HG03342 (cell line): Measurements from ENCODE around the gene CLPSL2.

Experiments used
- ATAC-seq: cut with Tn5 transposase; IDR thresholded peaks from one replicate; pipeline ENCODE4 v1.9.1; 2021; ENCODE audit warnings: mild to moderate bottlenecking, moderate library complexity; ENCODE audit not compliant: unreplicated experiment

Gene CLPSL2

DNA sequence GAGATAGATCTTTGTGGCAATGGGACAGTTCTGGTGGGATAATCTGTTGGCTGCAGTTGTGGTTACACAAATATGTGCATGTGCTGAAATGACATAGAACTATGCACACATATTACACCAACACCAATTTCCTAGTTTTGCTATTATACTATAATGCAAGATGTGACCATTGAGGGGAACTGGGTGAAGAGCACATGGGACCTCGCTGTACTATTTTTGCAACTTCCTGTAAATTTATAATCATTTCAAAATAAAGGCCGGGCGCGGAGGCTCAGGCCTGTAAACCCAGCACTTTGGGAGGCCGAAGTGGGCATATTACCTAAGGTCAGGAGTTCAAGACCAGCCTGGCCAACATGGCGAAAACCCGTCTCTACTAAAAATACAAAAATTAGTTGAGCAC lies 30.9 kb upstream of the CLPSL2 start:
- ATAC-seq = no peak

DNA sequence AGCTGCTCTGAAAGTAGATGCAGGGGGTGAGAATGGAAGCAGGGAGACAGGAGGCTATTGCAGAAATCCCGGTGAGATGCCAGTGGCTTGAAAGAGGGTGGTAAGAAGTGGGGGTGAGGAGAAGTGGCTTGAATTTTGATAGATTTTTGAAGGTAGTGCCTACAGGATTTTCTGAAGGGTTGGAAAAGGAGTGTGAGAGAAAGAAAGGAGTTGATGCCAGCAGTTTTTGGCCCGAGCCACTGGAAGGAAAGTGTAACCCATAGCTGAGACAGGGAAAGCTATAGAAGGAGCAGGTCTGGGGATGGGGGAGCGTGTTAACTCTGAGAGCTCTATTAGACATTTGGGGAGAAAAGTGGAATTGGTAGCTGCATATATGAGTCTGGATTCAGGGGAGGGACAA lies 29.9 kb upstream of the CLPSL2 start:
- ATAC-seq = no peak

DNA sequence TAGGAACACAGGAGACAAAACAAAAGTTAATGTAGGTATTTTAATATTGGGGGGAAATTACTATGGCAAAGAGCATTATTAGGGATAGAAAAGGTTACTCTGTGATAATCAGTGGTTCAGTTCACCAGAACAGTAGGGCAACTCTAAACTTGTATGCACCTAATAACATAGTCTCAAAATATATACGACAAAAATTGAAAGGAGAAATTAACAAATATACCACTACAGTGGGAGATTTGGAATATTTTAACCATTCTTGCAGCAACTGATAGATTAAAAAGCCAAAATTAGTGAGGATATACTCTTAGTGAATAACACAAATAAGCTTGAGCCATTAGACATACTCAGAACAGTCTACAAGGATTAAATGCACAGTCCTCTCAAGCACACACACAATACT lies 28.5 kb upstream of the CLPSL2 start:
- ATAC-seq = no peak

DNA sequence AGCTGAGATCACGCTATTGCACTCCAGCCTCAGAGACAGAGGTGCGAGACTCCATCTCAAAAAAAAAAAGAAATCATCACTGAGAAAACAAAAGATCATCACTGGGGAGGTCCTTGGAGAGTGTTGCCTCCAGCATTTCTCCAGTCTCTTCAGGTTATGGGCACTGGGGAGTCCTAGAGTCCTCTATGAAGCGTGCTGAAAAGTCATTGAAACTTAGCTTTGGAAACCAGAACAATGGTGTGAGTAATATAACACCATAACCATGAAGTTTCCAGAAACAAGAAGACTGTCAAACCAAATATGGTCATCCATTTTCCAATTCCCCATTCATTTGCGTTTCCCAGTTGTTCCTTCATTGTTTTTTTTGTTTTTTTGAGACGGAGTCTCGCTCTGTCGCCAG lies 25.8 kb upstream of the CLPSL2 start:
- no peak for ATAC-seq

DNA sequence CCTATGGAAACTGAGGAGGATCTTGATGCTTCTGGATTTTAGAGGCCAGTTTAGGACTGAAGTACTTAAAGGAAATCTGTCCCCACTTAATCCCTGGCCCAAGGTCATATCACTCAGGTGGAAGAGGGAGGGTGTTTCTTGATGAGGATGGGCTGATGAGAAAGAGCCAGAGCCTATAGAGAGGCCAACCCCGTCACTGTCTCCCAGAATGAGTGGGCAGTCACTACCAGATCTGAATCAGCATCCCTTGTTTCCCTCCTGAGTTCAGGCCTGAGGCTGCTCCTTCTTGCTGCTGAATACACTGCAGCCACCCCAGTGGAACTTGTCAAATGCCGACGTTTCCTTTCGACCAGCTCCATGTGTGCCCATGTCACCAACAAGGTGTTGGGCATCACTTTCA lies 24.8 kb upstream of the CLPSL2 start:
- no peak for ATAC-seq

DNA sequence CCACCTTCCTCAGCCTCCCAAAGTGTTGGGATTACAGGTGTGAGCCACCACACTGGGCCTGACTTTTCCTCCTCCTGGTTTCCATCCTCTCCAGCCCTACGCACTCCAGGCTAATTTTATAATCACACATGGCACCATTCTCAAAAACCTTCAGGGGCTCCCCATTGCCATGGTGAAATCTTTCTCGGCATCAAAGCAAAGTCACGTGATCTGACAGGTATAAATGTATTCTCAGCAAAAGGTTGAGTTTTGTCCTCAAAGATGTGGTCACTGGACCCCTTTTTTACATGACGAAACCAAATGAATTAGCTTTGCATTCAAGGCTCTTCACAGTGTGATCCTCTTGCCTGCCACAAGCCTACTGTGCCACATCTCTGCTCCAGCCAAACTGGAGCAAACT lies 24.1 kb upstream of the CLPSL2 start:
- ATAC-seq = no peak

DNA sequence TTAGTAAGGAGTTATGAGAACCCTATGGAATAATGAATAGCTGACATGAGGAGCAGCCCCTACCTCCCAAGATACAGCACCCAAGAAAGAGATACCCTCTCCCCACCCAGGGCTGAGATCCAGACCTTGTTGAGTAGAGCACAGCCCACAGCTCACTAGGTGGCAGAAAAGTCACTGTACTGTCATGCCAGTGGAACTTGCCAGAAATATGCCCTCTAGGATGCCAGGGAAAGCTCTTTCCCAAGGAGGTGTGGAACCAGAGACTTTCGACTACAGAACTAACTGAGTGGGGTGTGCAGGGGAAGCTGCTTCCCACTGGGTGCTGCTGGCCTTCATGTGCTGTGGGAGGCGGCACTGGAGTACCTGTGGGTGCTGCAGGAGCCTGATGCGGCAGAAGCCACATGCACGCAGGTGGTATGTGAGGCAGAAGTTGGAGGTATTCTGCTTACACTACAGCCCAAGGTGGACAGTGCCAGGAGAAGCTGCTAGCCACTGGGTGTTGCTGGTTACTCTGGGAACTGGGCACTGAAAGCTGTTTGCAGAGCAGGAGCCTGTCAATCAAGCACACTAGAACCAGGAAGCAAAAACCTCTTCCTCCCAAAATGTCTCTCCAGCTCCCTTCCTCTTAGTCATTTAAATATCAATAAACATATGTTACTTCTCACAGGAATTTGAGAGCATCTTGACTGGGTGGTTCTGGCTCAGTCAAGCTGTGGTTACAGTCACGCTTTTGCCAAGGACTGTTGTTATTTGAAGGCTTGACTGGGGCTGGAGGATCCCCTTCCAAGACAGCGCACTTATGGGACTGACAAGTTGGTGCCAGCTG lies 21.7 kb upstream of the CLPSL2 start:
- ATAC-seq = no peak

DNA sequence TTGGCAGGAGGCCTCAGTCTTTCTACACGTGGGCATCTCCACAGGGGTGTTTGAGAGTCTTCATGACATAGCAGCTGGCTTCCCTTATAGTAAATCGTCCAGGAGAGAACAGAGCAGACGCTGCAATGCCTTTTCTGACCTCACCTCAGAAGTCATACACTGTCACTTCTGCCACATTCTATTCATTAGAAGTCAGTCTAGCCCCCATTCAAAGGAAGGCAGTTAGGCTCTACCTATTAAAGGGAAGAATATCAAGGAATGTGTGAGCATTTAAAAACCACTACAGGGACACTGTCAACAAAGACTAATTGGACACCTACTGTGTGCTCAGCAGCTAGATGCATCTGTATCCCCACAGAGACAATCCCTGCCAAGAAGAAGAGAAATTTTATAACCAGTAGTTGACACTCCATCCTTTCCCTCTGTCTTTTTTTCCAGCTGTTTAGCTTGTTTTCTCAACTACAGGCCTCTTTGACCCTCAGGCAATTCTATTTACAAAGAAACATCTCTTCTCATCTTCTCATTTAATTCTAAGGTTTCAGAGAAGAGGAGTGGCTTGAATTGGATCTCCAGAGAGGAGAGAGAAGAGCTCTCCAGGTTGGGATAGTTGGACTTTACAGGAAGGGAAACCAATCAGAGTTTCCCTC lies 21.0 kb upstream of the CLPSL2 start:
- no peak for ATAC-seq

DNA sequence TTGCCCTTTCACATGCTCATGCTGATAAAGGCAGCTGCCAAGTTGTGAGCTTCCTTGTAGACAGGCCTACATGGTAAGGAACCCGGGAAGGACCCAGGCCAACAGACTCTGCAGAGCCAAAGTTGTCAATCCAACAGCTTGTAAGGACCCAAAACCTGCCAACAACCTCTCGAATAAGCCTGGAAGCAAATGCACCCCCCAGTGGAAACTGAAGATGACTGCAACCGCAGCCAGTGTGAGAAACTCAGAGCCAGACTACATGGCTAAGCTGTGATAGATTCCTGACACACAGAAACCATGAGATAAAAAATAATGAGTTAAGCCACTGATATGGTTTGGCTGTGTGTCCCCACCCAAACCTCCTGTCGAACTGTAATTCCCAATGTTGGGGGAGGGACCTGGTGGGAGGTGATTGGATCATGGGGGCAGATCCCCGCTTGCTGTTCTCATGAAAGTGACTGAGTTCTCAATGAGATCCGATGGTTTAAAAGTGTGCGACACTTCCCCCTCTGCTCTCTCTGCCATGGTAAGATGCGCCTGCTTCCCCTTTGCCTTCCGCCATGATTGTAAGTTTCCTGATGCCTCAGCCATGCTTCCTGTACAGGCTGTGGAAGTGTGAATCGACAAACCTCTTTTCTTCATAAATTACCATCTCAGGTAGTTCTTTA lies 18.8 kb upstream of the CLPSL2 start:
- ATAC-seq = no peak

DNA sequence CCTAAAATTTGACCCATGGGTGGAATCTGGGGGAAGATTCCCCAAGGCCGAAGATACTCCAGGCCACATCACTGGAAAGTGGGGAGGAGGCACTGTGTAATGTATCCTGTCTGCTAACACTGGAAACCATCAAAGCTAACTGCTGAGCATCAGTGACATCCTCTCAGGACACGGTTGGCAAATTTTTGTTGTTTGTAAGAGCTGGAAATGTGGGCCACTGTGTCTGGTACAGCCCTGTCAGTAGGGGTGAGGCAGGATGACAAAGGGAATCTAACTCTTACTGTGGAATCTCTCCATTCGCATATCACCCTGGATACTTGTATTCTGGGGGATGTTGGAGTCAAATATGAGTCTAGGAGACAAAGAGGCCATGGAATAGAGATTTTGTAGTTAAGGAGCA lies 17.0 kb upstream of the CLPSL2 start:
- ATAC-seq = no peak

DNA sequence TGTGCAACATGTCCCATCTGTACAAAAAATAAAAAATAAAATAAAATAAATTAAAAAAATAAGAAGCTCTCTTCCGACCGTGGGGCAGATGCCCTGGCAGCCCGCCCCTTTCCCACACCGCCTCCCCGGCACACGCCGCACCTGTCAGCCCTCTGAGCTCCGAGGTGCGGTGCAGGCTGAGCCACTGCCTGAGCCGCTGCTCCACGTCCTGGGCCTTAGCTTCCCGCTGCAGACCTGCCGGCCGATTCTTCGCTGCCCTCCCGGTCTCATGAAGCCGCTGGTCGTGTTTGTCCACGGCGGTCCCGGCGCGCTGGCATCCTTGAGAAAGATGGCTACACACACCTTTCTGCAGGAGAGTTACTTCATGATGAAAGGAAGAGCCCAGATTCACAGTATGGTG lies 10.7 kb upstream of the CLPSL2 start:
- no peak for ATAC-seq

DNA sequence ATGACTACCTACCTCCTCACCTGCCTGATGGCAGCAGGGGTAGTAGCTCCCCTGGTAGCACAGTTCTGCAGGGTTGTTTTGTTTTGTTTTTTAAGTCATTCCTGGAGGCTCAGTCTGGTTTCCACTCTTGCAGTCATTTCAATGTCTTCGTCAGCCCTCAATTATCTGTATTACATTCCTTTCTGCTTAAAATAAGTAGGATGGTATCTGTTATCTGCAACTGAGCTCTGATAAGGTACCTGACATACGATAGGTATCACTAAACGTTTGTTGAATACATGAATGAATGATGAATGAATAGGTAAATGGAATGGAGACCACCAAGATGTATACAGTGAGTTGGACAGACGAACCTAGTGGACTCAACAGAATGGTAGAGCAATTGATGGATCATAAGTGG lies 7.2 kb upstream of the CLPSL2 start:
- no peak for ATAC-seq

DNA sequence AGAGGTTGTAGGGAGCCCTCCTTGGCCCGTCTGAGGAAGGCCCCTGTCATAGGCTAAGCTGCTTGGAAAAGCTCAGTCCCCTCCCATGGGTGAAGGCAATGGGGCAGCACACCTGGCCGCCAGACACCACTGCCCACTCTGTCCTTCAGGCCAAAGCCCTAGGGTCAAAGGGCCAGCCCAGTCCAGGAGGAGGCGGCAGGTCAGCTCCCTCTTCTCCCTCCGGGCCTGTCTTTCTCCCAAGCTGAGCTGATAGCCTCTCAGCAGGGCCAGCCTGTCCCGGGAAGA lies 5.1 kb upstream of the CLPSL2 start:
- no peak for ATAC-seq

DNA sequence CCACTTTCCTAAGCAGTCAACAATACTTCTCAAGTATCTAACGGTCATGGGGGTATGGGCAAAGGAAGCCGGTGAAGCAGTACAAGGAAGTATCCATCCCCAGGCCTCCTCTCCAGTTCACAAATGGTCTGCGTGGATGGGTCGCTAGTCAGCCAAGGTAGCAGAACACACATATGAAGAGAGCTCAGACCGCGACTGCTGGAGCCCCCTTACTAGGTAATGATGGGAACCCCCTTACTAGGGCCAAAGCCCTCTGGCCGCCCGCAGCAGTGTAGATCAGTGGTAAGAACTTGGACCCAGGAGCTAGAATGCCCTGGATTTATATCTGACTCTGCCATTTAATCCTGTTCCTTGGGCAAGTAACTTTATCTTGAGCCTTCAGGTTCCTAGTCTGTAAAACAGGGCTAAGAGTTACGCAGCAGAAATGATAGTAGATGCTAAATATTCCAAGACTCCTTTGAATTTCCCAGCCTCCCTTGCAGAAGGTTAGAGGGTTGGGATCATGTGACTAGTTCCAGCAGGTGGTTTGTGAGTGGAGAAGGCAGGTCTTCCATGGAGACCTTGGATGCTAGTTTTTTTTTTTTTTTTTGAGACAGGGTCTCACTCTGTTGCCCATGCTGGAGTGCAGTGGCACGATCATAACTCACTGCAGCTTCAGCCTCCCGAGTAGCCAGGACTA lies 2.1 kb upstream of the CLPSL2 start:
- ATAC-seq = no peak

DNA sequence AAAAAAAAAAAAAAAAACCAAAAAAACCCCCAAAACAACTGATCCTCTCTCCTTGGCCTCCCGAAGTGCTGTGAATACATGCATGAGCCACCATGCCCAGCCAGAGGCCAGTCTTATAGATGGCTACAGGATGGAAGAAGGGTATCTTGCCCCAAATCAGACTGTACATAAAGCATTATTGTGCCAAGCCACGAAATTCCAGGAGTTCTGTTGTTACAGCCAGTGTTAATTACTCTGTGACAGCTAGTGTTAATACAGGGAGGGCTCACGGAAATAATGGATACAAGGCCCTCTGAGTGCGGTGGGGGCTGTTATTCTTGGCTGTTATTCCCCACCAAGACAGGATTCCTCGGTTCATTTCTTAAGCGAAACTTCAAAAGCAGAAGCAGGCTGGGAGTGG lies 1.4 kb upstream of the CLPSL2 start:
- ATAC-seq = no peak

DNA sequence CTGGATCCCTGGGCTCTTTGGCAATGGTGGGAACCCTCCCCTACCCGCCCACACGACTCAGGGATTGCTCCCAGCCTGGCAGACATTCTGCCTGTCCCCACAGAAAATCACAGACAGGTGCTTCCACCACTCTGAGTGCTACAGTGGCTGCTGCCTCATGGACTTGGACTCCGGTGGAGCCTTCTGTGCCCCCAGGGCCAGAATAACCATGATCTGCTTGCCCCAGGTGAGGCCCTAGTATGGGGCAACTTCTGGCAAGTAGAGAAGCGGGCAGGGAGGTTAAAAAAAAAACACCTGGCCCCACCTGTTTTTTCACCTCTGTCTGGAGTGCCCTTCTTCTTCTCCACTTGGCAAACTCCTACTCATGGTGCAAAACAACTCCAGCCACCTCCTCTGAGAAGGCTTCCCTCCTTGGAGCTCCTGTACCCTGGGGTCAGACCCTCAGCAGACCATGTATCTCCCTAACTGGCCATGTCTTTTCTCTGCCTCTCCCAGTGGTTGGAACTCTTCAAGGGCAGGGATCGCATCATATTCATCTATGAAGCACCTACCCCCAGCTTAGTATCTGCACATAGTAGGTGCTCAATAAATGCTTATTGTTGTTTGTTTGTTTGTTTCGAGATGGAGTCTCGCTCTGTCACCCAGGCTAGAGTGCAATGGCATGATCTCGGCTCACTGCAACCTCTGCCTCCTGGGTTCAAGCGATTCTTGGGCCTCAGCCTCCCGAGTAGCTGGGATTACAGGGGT lies 1.1 kb downstream of the CLPSL2 start:
- ATAC-seq = no peak

DNA sequence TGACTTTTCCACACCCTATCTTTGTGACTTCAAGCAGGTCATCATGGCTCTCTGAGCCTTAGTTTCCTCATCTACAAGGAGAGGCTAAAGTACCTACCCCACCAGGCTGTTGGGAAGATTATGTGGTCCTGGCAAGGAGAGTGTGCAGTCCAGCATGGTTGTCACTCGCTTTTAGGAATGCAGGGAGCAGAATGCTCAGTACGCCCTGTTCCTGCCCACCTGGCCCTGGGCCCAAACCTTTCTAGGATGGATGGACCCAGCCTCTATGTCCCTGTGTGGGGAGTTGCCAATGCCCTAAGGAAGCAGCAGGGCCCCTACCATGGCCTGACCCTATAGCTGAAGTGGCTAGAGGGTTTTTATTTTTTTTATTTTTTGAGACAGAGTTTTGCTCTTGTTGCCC lies 2.0 kb downstream of the CLPSL2 start:
- no peak for ATAC-seq

DNA sequence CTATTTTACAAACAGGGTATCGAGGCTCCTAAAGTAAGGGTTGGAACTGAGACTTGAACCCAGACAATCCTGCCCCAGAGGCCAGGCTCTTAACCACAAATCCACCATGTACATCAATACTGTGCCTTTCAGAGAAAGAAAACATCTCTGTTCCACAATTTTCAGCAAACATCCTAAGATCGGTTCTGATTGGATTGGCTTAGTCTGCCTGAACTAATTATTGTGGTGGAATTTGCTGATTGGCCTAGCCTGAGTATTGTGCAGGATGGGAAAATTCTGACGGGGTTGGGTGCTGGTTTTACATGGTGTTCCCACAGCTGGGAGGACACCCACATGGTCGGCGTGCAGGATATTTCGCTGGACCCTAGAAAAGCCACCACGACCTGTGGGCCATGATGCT lies 4.3 kb downstream of the CLPSL2 start, which contains the start of gene CLPSL1:
CLPSL1 (plus strand) TSS at position 301 of the 400 bp plus-strand sequence; CDS start at position 393, 92 bp downstream.
- no peak for ATAC-seq

DNA sequence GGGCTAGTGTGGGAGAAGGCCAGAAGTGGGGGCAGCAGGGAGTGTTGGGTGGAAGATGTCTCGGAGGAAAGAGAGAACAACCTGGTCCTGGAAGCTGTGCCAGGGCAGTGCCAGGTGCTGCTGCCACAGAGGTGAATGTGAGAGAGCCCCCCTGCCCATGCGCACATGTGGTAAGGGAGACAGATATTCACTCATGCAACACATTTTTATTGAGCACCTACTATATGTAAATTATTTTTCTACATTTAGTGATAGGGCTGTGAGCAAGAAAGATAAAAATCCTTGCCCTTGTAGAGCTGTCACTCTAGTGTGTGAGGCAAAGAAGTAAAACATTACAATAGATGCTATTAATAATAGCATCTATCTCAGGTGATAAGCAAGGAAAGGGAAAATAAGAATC lies 4.9 kb downstream of the CLPSL2 start:
- ATAC-seq = no peak

DNA sequence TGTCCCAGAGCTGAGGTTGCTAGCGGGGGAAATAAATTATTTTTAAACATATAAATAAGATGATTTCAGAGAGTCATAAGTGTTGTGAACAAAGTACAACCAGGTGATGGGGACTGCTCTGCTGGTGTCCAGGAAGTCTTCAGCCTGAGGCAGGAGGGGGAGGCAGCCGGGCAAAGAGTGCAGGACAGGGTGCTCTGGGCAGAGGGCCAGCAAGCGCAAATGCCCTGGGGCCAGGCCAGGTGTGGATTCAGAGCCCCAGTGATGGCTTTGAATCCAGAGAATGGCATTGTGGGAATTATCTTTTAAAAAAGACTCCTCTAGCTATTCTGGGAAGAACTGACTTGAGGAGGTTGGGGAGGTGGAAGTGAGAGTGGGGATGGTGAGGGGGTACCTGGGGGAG lies 6.0 kb downstream of the CLPSL2 start:
- no peak for ATAC-seq

DNA sequence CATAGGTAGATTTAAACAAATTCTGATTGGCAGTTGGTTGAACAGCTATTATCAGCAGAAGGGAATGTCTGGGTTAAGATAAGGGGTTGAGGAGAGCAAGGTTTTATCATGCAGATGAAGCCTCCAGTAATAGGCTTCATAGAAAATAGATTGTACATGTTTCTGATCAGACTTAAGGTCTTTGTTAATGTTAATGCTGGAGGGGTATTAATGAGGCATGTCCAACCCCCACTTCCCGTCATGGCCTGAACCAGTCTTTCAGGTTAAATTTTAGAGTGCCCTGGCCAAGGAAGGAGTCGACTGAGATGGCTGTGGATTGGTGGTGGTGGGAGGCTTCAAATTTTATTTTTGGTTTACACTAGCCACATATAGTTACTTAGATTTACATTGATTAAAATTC lies 7.8 kb downstream of the CLPSL2 start:
- ATAC-seq = no peak
